GM18520 (cell line): Measurements from ENCODE around the gene ETF1.
A peak's percentile ranks its signal among the peaks of the same experiment; 100 is the strongest.

Experiments
- ATAC-seq: cut with Tn5 transposase; IDR thresholded peaks from one replicate; pipeline ENCODE4 v1.9.1; 2021; ENCODE audit not compliant: unreplicated experiment

The ETF1 gene

DNA sequence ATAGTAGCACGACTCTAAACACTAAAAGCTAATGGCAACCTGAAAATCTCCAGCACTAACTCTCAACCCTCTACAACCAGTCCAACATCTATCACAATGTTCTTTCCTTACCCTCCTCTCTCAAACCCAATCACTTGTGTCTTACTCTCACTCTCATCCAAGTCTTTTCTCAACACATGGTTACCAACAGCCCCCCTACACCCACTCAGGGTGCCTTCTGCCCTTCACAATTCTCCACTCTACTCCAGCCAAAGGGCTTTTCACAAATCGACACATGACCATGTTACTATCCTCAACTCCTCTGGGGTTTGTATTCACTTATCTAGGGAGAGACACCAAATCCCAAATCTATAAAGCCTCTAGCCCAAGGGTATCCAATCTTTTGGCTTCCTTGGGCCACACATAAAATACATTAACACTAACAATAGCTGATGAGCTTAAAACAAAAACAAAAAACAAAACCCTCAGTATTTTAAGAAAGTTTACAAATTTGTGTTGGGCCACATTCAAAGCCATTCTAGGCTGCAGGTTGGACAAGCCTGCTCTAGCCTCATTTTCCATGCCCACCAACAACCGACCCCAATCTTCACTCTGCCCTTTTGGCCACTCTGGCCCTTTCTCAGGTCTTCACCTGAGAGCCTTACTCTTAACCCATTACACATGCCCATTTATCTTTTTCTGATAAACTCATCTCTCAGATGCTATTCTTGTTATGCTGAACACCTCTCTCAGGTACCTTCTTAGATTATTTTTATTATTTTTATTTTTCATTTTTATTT is 20.5 kb upstream of the ETF1 start:
- no peak for ATAC-seq

DNA sequence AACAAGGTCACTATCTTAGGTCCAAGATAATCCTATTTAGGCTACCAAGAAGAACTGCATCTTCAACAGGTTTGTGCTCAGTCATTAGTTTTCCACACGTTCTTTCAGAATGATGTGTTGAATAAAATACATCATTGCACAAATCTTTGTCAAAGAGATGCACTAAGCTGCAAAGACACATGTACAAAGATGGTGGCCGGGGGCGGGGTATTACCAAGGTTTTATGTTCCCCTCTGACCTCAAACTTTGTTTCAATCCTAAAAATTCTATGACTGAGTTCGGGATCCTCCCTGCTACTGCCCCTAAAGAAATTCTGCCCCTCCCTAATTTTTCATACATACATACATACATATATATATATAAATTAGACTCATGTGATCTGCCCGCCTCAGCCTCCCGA is 17.9 kb upstream of the ETF1 start:
- ATAC-seq: no peak

DNA sequence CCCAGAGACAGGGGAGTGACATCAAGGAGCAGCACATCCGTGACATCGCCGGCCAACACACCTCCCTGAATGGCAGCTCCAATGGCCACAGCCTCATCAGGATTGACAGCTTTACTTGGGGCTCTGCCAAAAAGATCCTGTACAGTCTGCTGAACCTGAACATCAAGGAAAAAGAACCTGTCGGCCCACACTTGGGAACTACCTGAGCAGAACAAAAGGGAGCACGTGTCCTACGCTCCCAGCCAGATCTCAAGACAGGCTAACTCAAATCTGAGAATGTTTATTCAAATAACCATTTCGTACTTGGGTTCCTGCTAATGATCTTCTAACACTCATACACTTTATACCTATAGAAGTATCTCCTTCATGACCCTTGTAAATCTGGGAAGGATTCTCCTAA is 16.9 kb upstream of the ETF1 start:
- ATAC-seq: no peak

DNA sequence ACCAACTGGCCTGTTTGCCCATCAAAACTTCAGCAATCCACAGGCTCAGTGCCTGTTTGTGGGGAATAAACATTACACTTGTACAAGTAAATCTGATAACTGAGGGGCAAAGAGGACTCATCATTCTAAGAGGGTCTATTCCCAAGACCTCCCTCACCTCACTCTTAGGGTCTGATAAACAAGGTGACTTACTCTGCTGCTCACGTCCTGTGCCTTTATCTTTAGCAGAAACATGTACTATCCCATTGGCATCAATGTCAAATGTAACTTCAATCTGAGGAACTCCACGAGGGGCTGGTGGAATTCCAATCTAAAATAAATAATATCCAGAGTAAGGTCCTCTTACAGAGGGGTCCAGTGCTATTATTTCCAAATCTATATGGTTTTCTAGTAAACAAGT is 14.6 kb upstream of the ETF1 start:
- ATAC-seq: no peak

DNA sequence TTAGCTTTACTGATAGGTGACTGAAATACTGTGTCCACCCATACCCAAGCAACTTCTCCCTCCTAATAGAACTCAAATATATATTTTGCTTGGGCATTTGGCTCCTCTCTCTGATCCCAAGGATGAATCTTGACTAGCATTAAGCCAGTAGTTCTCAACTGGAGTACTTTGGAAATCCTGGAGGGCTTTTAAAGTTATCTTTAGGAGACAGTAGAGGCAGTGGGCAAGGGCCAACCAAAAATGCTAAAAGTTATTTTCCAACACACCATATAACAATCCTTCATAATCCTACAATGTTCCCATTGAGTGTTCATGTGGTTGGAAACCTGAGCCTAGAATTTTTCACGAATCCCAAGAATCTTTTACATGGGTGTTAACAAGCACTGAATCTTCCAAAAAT is 11.1 kb upstream of the ETF1 start:
- ATAC-seq: no peak

DNA sequence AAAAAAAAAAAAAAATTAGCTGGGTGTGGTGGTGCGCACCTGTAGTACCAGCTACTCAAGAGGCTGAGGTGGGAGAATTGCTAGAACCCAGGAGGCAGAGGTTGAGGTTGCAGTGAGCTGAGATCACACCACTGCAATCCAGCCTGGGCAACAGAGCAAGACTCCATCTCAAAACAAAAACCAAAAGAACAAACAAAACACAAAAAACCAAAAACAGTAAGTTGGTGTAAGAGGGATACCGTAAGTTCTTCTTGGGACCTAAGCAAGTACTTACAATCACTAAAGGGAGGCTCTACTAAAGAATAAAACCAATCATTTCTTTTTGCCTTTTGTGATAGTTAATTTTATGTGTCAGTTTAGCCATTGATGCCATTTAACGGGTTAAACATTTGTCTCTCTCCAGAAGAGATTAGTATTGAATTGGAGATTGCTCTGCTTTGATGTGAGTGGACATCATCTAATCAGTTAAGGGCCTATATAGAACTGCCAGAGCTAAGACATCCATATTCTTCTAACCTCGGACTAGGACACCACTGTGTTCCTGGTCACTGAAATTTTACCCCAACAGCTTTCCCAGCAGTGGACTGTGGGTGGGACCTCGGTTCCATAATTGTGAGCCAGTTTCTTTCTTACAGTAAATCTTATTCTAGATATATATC is 10.5 kb upstream of the ETF1 start:
- ATAC-seq: no peak

DNA sequence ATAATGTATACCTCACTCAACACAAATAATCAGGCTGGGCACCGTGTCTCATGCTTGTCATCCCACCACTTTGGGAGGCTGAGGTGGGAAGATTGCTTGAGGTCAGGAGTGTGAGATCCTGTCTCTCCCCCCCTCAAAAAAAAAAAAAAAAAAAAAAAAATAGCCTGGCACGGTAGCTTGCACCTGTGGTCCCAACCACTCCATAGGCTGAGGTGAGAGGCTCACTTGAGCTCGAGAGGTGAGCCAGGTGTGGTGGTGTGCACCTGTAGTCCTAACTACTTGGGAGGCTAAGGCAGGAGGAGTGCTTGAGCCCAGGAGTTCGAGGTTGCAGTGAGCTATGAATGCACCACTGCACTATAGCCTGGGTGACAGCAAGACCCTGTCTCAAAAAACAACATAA is 9.6 kb upstream of the ETF1 start:
- ATAC-seq: no peak

DNA sequence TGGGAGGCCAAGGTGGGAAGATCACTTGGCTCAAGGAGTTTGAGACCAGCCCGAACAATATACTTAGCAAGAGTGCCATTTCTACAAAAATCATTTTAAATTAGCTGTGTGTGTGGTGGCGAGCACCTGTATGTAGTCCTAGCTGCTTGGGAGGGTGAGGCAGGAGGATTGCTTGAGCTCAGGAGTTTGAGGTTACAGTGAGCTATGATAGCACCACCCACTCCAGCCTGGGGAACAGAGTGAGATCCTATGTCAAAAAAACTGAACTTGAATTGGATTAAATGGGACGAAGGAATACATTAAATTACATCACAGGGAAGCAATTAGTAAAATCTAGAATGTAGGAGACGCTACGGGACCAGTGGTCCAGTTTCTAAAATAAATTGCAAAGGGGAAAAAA is 6.4 kb upstream of the ETF1 start:
- no peak for ATAC-seq

DNA sequence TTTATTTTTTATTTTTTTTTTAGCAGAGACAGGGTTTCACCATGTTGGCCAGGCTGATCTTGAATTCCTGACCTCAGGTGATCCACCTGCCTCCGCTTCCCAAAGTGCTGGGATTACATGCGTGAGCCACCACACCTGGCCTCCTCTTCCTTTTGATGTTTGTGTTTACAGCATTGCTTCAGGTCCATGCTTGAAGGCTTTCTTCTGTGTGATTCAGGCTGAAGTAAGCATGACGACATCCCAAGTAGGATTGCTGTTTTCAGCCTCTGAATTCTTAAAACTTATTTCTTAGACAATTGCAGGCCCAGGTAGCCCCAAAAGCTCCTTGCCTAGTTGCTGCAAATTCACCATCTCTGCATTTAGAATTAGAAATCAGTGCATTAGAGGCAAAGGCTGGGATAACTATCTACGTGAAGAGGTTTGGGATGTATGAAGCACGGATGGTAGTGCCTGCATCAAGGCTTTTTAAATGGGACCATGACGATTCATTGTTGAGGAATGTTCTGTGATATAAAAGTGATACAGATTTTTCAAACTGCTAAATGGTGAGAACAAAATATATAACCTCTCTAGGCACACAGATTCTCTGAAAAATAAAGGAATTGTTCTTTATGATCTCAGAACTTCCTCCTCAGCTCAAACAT is 3.0 kb upstream of the ETF1 start:
- ATAC-seq: no peak

DNA sequence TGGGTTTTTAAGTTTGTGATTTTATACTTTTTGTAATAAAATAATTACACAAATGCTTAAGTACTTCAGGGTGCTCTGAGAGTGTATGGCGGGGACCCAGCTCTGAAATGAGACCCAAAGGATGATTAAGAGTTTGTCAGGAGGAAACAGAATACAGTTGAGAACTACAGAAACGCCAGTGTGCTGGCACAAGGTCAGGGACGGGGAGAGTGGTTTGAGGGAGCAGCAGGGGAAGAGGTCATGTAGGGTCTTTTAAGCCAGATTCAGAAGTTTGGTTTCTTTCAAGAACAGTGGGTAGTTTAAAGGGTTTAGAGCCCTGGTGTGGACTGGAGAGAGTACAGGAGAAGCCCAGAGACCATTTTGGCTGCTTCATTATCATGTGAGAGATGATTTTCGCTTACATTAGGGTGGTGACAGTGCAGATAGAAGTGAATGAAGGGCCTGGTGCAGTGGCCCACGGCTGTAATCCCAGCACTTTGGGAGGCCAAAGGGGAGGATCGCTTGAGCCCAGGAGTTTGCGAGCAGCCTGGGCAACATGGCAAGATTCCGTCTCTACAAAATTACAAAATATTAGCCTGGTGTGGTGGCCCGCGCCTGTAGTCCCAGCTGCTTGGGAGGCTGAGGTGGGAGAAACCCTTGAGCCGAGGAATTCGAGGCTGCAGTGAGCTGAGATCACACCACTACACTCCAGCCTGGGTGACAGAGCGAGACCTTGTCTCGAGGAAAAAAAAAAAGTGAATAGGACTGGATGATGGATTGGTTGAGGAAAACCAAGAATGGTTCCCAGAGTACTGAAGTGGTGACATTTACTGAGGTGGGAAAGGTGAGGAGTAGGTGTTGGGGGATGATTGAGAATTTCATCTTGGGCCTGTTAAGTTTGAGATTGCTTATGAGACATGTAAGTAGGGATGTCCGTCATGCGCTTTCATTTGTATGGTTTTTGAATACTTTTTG is 1.4 kb upstream of the ETF1 start:
- ATAC-seq: no peak

DNA sequence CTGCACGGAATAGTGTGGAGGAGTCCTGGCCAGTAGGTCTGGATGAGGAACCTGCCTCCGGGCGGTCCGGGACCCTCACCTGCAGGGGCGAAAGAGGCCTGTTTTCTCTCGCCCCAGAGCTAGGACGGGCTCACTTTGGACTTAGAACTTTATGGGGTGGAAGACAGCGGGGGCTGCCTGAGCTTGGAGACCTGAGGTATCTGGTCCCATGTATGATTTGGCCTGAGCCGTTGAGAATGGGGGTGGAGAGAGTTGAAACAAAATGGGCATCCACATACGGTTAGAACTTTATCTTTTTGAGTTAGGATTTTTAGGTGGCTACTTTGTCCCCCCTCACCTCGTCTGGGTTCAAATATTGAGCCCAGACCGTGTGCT is 681 bp upstream of the ETF1 start:
- peak; percentile 17 for ATAC-seq

DNA sequence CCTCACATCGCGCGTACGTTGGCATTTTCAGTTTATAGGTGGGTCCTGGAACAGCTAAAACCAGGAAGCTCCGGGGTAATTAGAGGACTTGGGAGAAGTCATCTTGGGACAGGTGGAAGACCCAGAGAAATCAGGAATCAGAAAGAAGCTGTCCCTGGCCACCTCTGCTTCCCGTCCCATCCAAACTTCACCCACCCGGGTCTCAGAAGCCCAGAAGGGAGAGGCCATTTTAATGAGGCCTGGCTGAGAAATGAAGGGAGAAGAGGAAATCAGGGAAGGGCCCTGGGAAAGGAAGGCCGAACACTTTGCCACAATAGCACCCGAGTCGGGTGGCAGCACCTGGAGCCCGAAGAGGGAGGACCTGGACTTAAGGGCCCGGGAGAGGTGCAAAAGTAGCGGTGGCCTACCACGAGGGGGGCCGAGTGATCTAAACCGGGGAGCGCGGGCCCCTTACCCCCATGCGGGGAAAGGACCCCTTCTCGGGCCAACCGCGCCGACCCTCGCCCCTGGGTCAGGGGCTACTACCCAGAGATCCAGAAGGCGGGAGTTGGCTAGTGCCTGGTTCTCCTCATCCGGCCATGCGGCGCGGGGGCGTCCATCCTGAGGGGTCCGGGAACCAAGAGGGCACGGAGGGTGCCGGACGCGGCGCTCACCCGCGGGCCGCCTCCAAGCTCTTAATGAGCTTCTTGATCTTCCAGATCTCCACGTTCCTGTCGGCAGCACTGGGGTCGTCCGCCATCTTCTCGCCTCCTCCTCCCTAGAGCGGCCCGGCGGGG is 668 bp downstream of the ETF1 start:
- ATAC-seq: no peak

DNA sequence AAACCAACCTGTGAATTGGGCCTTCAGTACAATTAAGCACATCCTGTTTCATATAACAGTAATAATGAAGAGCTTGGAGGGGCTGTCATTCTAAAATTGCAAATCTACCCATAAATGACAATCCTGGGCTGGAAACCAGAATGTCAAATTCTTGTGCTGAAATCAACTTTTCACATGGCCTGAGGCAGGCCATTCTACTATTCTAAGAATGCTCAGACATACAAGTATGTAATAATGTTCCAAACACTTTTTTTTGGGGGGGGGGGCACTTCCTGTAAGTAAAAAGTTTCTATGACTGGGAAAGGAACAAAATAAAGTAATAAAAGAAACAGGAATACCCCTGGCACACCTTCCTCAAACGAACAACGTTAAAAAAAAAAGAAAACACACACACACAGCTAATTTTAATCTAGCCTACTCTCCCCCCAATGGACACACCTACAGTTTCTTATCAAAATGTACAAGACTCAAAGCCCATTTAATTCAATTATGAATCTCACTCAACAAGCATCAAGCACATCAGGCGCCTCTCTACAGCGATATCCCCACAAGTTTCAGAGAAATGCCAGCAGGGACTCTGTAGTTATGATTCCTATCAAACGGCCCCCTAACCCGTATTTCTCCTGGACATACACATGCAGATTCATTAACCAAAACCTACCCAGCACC is 1.4 kb downstream of the ETF1 start:
- ATAC-seq: no peak

DNA sequence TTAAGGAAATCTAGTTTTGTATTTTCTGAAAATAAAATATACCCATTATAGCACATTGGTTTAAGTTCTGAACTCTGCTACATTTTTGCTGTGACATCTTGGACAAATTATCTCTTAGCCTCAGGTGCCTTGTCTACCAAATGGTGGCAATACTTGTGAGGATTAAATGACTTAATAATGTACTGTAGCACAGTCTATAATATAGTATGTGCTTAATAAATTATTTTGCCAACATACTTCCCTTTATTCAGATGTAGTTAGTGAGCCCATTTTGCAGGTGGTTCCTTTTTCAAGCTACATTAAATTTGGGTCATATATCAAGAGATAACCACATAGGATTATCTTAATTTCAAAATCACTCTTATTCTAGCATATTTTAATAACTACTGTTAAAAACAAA is 3.2 kb downstream of the ETF1 start:
- no peak for ATAC-seq

DNA sequence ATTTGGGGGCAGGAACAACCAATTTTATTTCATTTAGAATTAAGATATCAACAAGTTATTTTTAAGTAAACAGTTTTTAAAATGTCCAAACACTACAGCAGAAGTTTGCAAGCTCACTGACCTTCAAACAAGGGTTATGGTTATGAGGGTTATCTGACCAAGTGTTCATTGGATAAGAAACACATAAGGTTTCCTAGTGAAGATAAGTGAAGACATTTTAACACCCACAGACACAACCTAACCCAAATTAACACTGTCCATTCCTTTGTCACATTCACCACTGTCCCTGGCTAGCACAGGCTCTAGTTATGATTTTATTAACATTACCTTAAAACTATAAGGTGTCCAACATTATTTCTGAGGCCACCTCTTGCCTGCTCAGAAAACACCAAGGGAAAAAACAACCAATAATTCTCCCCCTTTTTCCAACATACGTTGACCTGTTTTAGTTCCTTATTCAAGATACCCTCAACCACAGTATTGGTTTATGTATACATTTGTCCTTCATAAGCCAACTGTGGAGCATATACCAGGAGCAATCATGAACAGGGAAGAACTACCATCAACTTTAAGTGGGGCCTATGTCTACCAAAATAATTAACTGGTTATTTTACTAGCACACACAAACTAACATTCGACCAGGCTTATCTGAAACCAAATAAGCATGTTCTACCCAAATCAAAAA is 4.0 kb downstream of the ETF1 start:
- no peak for ATAC-seq

DNA sequence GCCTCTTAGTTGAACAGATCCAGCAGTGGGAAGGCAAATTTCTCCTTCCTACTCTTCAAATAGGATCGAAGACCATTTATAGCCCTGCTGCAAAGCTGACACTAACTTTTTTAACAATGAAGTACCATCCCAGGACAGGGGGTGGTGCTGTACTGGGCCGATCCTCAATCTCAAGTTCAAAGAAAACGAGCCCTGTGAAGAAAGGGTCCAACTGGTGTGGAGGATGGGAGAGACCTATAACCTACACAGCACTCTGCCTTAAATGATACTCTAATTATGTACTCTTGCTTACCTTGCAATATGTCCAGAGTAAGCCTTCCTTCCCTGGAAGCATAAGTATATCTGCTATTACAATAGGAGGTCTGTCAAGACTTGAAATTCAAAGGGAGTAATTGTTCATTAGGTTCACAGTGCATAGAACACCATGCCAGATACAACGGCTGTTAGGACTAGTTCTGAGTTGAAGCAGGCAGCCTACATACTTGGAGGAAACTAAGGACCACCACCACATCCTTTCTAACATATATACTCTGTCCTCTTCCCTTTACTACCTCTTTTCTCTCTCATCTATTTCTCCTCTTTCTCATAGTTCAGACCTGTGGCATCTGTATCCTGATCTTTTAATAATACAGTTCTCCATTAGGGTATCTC is 6.2 kb downstream of the ETF1 start:
- ATAC-seq: no peak

DNA sequence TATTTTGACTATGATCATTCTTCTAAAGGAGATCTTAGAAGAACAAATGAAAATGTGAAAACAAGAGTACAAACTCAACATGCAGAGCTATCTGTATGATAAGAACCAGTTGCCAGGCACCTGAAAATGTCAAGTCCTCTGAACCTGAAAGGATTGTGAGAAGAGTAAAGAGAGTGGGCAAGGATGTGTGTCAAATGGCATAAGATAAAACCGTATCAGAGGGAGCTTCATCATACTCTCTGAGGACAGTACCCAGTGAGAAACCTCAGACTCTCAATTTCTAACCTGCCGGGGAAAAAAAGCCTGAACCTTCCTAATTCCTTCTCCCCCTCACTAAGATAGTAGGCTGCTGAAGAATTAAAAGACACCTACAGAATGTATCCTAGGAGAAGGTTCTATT is 6.8 kb downstream of the ETF1 start:
- no peak for ATAC-seq

DNA sequence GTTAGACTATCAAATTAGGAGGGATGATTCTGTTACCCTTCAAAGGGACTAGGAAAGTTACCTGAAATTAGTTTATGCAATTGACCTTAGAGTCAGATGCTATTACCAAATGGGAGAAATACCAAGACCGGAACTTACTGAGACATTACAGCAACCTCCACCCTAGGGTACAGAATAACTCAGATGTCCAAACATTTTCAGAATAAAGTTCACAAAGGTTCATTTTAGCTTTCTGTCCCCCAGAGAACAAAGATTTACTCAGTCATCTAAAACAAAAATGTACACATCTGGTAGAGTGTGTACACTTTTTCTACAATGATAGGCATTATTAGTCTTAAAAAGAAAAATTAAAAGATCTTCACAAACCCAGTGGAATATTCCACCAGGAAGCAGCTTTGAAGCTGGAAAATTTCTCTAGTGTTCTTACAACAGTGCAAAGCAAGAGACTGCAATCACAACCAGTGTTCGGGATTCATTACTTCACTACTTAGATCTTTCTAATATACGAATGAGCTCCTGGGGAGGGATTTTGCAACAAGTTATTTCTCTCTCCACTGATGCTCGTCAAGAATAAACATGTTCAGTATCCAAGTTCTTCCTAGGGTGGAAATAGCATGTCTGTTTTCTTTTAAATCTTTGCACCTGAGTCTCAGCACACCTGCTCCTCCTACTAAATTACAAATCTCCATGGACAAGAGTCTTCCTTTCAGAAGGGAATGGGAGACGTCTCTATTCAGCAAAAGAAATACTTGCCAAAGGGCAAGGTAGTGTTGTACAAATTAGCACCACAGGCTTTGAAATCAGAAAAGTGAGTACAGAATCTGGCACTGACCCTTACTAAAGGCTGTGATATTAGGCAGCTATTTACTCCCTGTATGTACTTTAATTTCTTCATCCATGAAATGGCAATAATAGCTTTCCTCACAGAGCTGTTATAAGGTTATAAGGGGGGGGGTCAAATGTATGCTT is 8.8 kb downstream of the ETF1 start:
- ATAC-seq: no peak
